A549 (cell line): ENCODE data around the gene HERC2.

Experiments
- HOXA7 ChIP-seq: fragments of 250-450 bp; sonication (Bioruptor Pico); IDR thresholded peaks from 2 replicates; pipeline ENCODE4 v1.5.0; 2020; ENCODE audit warnings: mild to moderate bottlenecking, moderate library complexity
- RFX5 ChIP-seq: fragments of 450-650 bp; IDR thresholded peaks from 2 replicates; pipeline ENCODE4 v1.7.1; 2014; ENCODE audit warnings: antibody characterized with exemption, mild to moderate bottlenecking, moderate library complexity

DNA sequence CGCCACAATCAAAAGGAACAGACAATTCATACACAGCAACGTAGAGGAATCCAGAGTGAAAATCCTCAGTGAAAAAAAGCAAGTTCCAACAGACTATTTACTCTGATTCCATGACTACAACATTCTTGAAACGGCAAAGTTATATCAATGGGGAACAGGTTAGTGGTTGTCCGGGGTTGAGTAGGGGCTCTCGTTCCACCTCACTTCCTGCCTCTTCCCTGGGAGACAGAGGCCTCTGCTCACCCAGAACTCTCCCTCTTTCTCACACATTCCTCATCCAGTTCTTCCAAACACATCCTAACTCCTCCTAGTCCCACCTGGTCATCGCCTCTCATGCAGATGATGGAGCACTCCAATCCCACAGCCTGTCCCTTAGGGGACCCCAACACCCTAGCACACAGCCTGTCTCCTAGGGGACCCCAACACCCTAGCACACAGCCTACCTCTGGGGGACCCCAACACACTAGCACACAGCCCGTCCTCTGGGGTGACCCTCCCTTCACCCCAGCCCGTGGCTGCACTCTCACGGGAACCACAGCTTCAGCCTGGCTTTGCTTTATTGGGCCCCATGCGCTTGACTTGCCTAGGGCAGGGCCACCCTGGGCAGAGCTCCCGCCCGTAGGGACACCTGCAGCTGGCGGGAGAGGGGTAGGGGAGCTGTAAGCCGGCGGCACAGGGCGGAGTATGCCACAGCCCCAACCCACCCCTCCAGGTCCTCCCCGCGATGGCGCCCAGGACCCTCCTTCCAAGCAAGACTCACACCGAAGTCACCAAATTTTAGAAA is 228.0 kb downstream of the HERC2 start:
- TF ChIP-seq RFX5 (no peak), HOXA7 (no peak)
